Peyer's patch (tissue), 4 donors: ENCODE data around the gene TPPP3. TPM values are rescaled to one million over a fixed set of nuclear protein-coding genes. Genes with fewer than 3 reads are reported as not detected.

Experiments
- DNase-seq, 3 donors: peaks; one replicate each; pipeline ENCODE4 v3.0.0-alpha.2; 2017 to 2019
- H3K27ac ChIP-seq, 4 donors: fragments of 200-600 bp; sonication (generic); one replicate each; pipeline ENCODE4 v1.5.1; 2016 to 2019
- H3K27me3 ChIP-seq, 2 donors: fragments of 200-600 bp; sonication (generic); one replicate each; pipeline ENCODE4 v1.5.1; 2019
- H3K36me3 ChIP-seq, 3 donors: fragments of 200-600 bp; sonication (generic); one replicate each; pipeline ENCODE4 v1.5.1; 2016 to 2019
- H3K4me1 ChIP-seq, 4 donors: fragments of 200-600 bp; sonication (generic); one replicate each; pipeline ENCODE4 v1.5.1; 2016 to 2019
- H3K4me3 ChIP-seq, 4 donors: fragments of 200-600 bp; sonication (generic); 1 replicate in 3 of 4; 2 replicates in 1 of 4; pipeline ENCODE4 v1.5.1; 2016 to 2019; ENCODE audit warnings: mild to moderate bottlenecking in 1 of 4
- H3K9me3 ChIP-seq, 4 donors: fragments of 200-600 bp; sonication (generic); one replicate each; pipeline ENCODE4 v1.5.1; 2016 to 2019; ENCODE audit warnings: mild to moderate bottlenecking in 1 of 4
- CTCF ChIP-seq, 6 experiments: fragments of 450-650 bp in 4 of 6; fragments of 200-600 bp in 2 of 6; sonication (generic) in 1 of 6; IDR thresholded peaks; one replicate each; pipeline ENCODE4 v1.5.1; 2017 to 2019; ENCODE audit warnings: antibody characterized with exemption in 6 of 6, mild to moderate bottlenecking in 3 of 6, moderate library complexity in 1 of 6
- POLR2A ChIP-seq, 2 donors: fragments of 450-650 bp; IDR thresholded peaks; one replicate each; pipeline ENCODE4 v1.5.1; 2017; ENCODE audit warnings: antibody characterized with exemption in 2 of 2, mild to moderate bottlenecking in 2 of 2, moderate library complexity in 2 of 2
- total RNA-seq, 4 donors: library from RNA; depleted of rRNA; stranded (reverse); fragments of >200 nt; gene quantifications; one replicate each; pipeline ENCODE4 v1.1.0, GENCODE V29; 2016

Gene TPPP3
- total RNA-seq, 4 donors from 2014 or later, result 6.6 to 33.3 (median 16.6) TPM

GRCh38 chr16:67425580-67425979 lies 32.3 kb upstream of the TPPP3 start:
- Histone ChIP-seq H3K36me3 (no peaks in the 10 kb centered on the region), H3K27ac (no peak overlapping the region), H3K4me3 (no peak overlapping the region), H3K9me3 (no peaks in the 10 kb centered on the region), H3K4me1 (peaks cover 0 to 11% (median 6%) of the 10 kb centered on the region in 4 donors), H3K27me3 (no peaks in the 10 kb centered on the region)
- TF ChIP-seq POLR2A (IDR thresholded peaks at IDR 0.05) (no peak), CTCF (IDR thresholded peaks at IDR 0.05) (no peak)
- no peak for DNase-seq

- H3K27ac ChIP-seq, result no peak overlapping the region
- peaks cover 0 to 11% (median 4%) of the 10 kb centered on the region in 4 donors for H3K4me1 ChIP-seq
- no peaks in the 10 kb centered on the region for H3K9me3 ChIP-seq
- no peak for DNase-seq
- TF ChIP-seq CTCF (IDR thresholded peaks at IDR 0.05) (no peak), POLR2A (IDR thresholded peaks at IDR 0.05) (no peak)
- H3K4me3 ChIP-seq, result no peak overlapping the region
- H3K27me3 ChIP-seq, result no peaks in the 10 kb centered on the region
- H3K36me3 ChIP-seq, result no peaks in the 10 kb centered on the region
Observed at GRCh38 chr16:67425061-67425460, 31.8 kb upstream of the TPPP3 start.

GRCh38 chr16:67424261-67424615 lies 30.9 kb upstream of the TPPP3 start:
- DNase-seq, result no peak
- Histone ChIP-seq H3K27ac (no peak overlapping the region), H3K4me3 (no peak overlapping the region), H3K36me3 (no peaks in the 10 kb centered on the region), H3K4me1 (peaks cover 0 to 11% (median 4%) of the 10 kb centered on the region in 4 donors), H3K9me3 (no peaks in the 10 kb centered on the region), H3K27me3 (no peaks in the 10 kb centered on the region)
- no peak for TF ChIP-seq POLR2A (IDR thresholded peaks at IDR 0.05)

- TF ChIP-seq POLR2A (IDR thresholded peaks at IDR 0.05), result no peak
- TF ChIP-seq CTCF (IDR thresholded peaks at IDR 0.05), result no peak
- Histone ChIP-seq H3K4me3 (no peak overlapping the region), H3K27ac (no peak overlapping the region), H3K36me3 (no peaks in the 10 kb centered on the region), H3K9me3 (no peaks in the 10 kb centered on the region), H3K4me1 (peaks cover 0 to 6% (median 3%) of the 10 kb centered on the region in 4 donors), H3K27me3 (no peaks in the 10 kb centered on the region)
- DNase-seq, result no peak
Observed at GRCh38 chr16:67423611-67424260, 30.4 kb upstream of the TPPP3 start.

- no peak for DNase-seq
- TF ChIP-seq POLR2A (IDR thresholded peaks at IDR 0.05), result no peak
- TF ChIP-seq CTCF (IDR thresholded peaks at IDR 0.05), result no peak
Observed at GRCh38 chr16:67423015-67423414, 29.7 kb upstream of the TPPP3 start.

GRCh38 chr16:67421030-67421429 lies 27.7 kb upstream of the TPPP3 start:
- H3K9me3 ChIP-seq, result no peaks in the 10 kb centered on the region
- H3K27me3 ChIP-seq, result no peaks in the 10 kb centered on the region
- peaks cover 0 to 9% (median 4%) of the 10 kb centered on the region in 4 donors for H3K4me1 ChIP-seq
- no peak for DNase-seq
- H3K36me3 ChIP-seq, result no peaks in the 10 kb centered on the region
- H3K4me3 ChIP-seq, result no peak overlapping the region
- H3K27ac ChIP-seq, result no peak overlapping the region
- TF ChIP-seq CTCF (IDR thresholded peaks at IDR 0.05), result no peak
- TF ChIP-seq POLR2A (IDR thresholded peaks at IDR 0.05), result no peak

More at GRCh38 chr16:67423015-67423414, 29.7 kb upstream of the TPPP3 start:
- no peaks in the 10 kb centered on the region for H3K4me1 ChIP-seq
- H3K36me3 ChIP-seq, result no peaks in the 10 kb centered on the region
- H3K27me3 ChIP-seq, result no peaks in the 10 kb centered on the region
- no peak overlapping the region for H3K27ac ChIP-seq
- no peaks in the 10 kb centered on the region for H3K9me3 ChIP-seq
- no peak overlapping the region for H3K4me3 ChIP-seq
